NCI-H2171 (cell line): ENCODE results near the gene DHX32.
"Not testable (repeated sequence)": the region's sequence is repeated elsewhere in the genome, so short reads cannot be mapped to it uniquely, and the experiment has no call there.

Source experiments
- DNase-seq: peaks from one replicate; lab custom pipeline; 2025; lab: John Stamatoyannopoulos, UW

Gene DHX32

GRCh38 chr10:125896088-125896934 is 15.2 kb upstream of the DHX32 start, which contains the start of gene FANK1:
Gene FANK1 (plus strand): TSS chr10:125896564. CDS start chr10:125896643, 79 bp downstream.
- DNase-seq: peak; percentile 23

- DNase-seq: peak; percentile 10
Measured at GRCh38 chr10:125895130-125896087, 14.3 kb upstream of the DHX32 start.

- not testable (repeated sequence) for DNase-seq
Measured at GRCh38 chr10:125894176-125894575, 13.1 kb upstream of the DHX32 start.

GRCh38 chr10:125892402-125892801 is 11.3 kb upstream of the DHX32 start:
- DNase-seq: not testable (repeated sequence)

GRCh38 chr10:125889441-125889840 is 8.3 kb upstream of the DHX32 start:
- not testable (repeated sequence) for DNase-seq

GRCh38 chr10:125886914-125887512 is 5.9 kb upstream of the DHX32 start:
- DNase-seq: no peak

- DNase-seq: no peak
Measured at GRCh38 chr10:125883211-125883610, 2.1 kb upstream of the DHX32 start.

- no peak for DNase-seq
Measured at GRCh38 chr10:125882596-125882995, 1.5 kb upstream of the DHX32 start.

GRCh38 chr10:125880719-125881118 is 373 bp downstream of the DHX32 start:
- no peak for DNase-seq

- no peak for DNase-seq
Measured at GRCh38 chr10:125878957-125879835, 1.9 kb downstream of the DHX32 start.

- no peak for DNase-seq
Measured at GRCh38 chr10:125871338-125871737, 9.8 kb downstream of the DHX32 start.

GRCh38 chr10:125868372-125868975 is 12.6 kb downstream of the DHX32 start:
- no peak for DNase-seq

GRCh38 chr10:125866421-125867029 is 14.6 kb downstream of the DHX32 start:
- DNase-seq: no peak

GRCh38 chr10:125865120-125865519 is 16.0 kb downstream of the DHX32 start:
- DNase-seq: no peak

- no peak for DNase-seq
Measured at GRCh38 chr10:125859128-125859817, 21.8 kb downstream of the DHX32 start.

GRCh38 chr10:125857185-125857760 is 23.8 kb downstream of the DHX32 start:
- no peak for DNase-seq

GRCh38 chr10:125852487-125852886 is 28.6 kb downstream of the DHX32 start:
- DNase-seq: no peak

- no peak for DNase-seq
Measured at GRCh38 chr10:125850766-125851731, 30.0 kb downstream of the DHX32 start.
